WTC11 (cell line): ENCODE measurements around the gene CLPTM1.

Experiments used
- CREB1 ChIP-seq: sonication (generic); formaldehyde crosslinking; IDR thresholded peaks from 2 replicates; pipeline ENCODE4 v1.8.0; 2023; ENCODE audit warnings: mild to moderate bottlenecking, missing genetic modification reagents
- CREM ChIP-seq: sonication (generic); formaldehyde crosslinking; IDR thresholded peaks from 2 replicates; pipeline ENCODE4 v1.8.1; 2022; ENCODE audit warnings: mild to moderate bottlenecking, missing genetic modification reagents, moderate library complexity
- ETV6 ChIP-seq: sonication (generic); formaldehyde crosslinking; IDR thresholded peaks from 2 replicates; pipeline ENCODE4 v1.8.1; 2022; ENCODE audit warnings: mild to moderate bottlenecking, missing genetic modification reagents
- IRF2 ChIP-seq: sonication (generic); formaldehyde crosslinking; IDR thresholded peaks from 2 replicates; pipeline ENCODE4 v1.8.0; 2022; ENCODE audit warnings: low read depth, missing genetic modification reagents, borderline replicate concordance
- NFE2L1 ChIP-seq: sonication (generic); formaldehyde crosslinking; IDR thresholded peaks from 2 replicates; pipeline ENCODE4 v1.8.1; 2023; ENCODE audit warnings: missing genetic modification reagents
- ZNF121 ChIP-seq: sonication (generic); formaldehyde crosslinking; IDR thresholded peaks from 2 replicates; pipeline ENCODE4 v1.8.0; 2023; ENCODE audit warnings: missing genetic modification reagents
- TF ChIP-seq, protein P1 (sequence below): fragments of 200-600 bp; IDR thresholded peaks from 2 replicates; pipeline ENCODE4 v1.8.0; 2022; ENCODE audit warnings: antibody characterized with exemption
- TF ChIP-seq, protein P2 (sequence below): sonication (generic); formaldehyde crosslinking; IDR thresholded peaks from 2 replicates; pipeline ENCODE4 v1.8.0; 2023; ENCODE audit warnings: missing genetic modification reagents, mild to moderate bottlenecking, borderline replicate concordance
- TF ChIP-seq, protein P3 (sequence below): sonication (generic); formaldehyde crosslinking; conservative IDR thresholded peaks from 2 replicates; pipeline ENCODE4 v1.8.1; 2022; ENCODE audit warnings: mild to moderate bottlenecking, missing genetic modification reagents

DNA sequence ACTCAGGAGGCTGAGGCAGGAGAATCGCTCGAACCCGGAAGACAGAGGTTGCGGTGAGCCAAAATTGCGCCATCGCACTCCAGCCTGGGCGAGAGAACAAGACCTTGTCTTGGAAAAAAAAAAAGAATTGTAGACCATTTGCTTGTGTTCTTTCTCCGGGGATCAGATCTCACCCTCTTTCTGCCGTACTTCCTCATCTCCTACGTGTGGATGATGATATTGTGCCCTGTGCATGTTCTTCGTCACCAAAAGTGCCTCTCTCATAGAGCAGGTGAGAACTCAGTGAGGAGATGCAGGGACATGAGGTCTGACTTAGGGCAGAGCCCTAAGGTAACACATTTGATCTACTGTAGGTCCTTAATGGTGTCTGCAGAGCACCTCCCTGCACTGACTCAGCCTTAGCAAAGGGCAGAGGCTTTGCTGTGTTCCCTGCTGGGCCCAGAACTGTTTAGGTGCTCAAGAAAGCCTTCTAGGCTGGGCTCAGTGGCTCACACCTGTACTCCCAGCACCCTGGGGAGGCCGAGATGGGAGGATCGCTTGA is 8.1 kb upstream of the CLPTM1 start:
- TF ChIP-seq, protein P1, sequence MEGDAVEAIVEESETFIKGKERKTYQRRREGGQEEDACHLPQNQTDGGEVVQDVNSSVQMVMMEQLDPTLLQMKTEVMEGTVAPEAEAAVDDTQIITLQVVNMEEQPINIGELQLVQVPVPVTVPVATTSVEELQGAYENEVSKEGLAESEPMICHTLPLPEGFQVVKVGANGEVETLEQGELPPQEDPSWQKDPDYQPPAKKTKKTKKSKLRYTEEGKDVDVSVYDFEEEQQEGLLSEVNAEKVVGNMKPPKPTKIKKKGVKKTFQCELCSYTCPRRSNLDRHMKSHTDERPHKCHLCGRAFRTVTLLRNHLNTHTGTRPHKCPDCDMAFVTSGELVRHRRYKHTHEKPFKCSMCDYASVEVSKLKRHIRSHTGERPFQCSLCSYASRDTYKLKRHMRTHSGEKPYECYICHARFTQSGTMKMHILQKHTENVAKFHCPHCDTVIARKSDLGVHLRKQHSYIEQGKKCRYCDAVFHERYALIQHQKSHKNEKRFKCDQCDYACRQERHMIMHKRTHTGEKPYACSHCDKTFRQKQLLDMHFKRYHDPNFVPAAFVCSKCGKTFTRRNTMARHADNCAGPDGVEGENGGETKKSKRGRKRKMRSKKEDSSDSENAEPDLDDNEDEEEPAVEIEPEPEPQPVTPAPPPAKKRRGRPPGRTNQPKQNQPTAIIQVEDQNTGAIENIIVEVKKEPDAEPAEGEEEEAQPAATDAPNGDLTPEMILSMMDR: no peak
- TF ChIP-seq CREB1 (CRISPR knock-in tag) (no peak), NFE2L1 (no peak), CREM (CRISPR knock-in tag) (no peak), ETV6 (no peak), ZNF121 (no peak), IRF2 (CRISPR knock-in tag) (no peak)
- TF ChIP-seq, protein P2, sequence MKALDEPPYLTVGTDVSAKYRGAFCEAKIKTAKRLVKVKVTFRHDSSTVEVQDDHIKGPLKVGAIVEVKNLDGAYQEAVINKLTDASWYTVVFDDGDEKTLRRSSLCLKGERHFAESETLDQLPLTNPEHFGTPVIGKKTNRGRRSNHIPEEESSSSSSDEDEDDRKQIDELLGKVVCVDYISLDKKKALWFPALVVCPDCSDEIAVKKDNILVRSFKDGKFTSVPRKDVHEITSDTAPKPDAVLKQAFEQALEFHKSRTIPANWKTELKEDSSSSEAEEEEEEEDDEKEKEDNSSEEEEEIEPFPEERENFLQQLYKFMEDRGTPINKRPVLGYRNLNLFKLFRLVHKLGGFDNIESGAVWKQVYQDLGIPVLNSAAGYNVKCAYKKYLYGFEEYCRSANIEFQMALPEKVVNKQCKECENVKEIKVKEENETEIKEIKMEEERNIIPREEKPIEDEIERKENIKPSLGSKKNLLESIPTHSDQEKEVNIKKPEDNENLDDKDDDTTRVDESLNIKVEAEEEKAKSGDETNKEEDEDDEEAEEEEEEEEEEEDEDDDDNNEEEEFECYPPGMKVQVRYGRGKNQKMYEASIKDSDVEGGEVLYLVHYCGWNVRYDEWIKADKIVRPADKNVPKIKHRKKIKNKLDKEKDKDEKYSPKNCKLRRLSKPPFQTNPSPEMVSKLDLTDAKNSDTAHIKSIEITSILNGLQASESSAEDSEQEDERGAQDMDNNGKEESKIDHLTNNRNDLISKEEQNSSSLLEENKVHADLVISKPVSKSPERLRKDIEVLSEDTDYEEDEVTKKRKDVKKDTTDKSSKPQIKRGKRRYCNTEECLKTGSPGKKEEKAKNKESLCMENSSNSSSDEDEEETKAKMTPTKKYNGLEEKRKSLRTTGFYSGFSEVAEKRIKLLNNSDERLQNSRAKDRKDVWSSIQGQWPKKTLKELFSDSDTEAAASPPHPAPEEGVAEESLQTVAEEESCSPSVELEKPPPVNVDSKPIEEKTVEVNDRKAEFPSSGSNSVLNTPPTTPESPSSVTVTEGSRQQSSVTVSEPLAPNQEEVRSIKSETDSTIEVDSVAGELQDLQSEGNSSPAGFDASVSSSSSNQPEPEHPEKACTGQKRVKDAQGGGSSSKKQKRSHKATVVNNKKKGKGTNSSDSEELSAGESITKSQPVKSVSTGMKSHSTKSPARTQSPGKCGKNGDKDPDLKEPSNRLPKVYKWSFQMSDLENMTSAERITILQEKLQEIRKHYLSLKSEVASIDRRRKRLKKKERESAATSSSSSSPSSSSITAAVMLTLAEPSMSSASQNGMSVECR (CRISPR knock-in tag): no peak
- TF ChIP-seq, protein P3, sequence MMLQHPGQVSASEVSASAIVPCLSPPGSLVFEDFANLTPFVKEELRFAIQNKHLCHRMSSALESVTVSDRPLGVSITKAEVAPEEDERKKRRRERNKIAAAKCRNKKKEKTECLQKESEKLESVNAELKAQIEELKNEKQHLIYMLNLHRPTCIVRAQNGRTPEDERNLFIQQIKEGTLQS (CRISPR knock-in tag): no peak
